Mesenteric fat pad (tissue), 1 donor: ENCODE data around the gene TXNRD1. TPM values are rescaled to one million over a fixed set of nuclear protein-coding genes. Genes with fewer than 3 reads are reported as not detected.
"Not testable (repeated sequence)": the region's sequence is repeated elsewhere in the genome, so short reads cannot be mapped to it uniquely, and the experiment has no call there.

Experiments
- DNase-seq: peaks from one replicate; pipeline ENCODE4 v3.0.0-alpha.2; 2020; ENCODE audit warnings: low spot score
- total RNA-seq: library from RNA; stranded (reverse); fragmentation: NEBNext Ultra II Directional; extraction: Animal tissue kit (Norgen Biotek cat#: 25700); gene quantifications from one replicate; pipeline ENCODE4 v1.2.1, GENCODE V29; 2021
- donor health status: DM: yes; HTN: yes; CAD: no.

Gene TXNRD1
- total RNA-seq, 1 donor from 2014 or later: 166 TPM

- DNase-seq: no peak
Observed at GRCh38 chr12:104319918-104320626, 104.5 kb downstream of the TXNRD1 start.

GRCh38 chr12:104320627-104321024, 105.0 kb downstream of the TXNRD1 start:
- no peak for DNase-seq

GRCh38 chr12:104321949-104322348, 106.4 kb downstream of the TXNRD1 start:
- no peak for DNase-seq

- DNase-seq: not testable (repeated sequence)
Observed at GRCh38 chr12:104322533-104322932, 107.0 kb downstream of the TXNRD1 start.

- no peak for DNase-seq
Observed at GRCh38 chr12:104323899-104324298, 108.3 kb downstream of the TXNRD1 start.

GRCh38 chr12:104328278-104328677, 112.7 kb downstream of the TXNRD1 start:
- DNase-seq: not testable (repeated sequence)

- DNase-seq: no peak
Observed at GRCh38 chr12:104328790-104329189, 113.2 kb downstream of the TXNRD1 start.

GRCh38 chr12:104329707-104330532, 114.3 kb downstream of the TXNRD1 start:
- no peak for DNase-seq

- no peak for DNase-seq
Observed at GRCh38 chr12:104331376-104331775, 115.8 kb downstream of the TXNRD1 start.

GRCh38 chr12:104332273-104332672, 116.7 kb downstream of the TXNRD1 start:
- DNase-seq: not testable (repeated sequence)

- DNase-seq: no peak
Observed at GRCh38 chr12:104333692-104334255, 118.2 kb downstream of the TXNRD1 start.

- no peak for DNase-seq
Observed at GRCh38 chr12:104334581-104334980, 119.0 kb downstream of the TXNRD1 start.

GRCh38 chr12:104336115-104336514, 120.5 kb downstream of the TXNRD1 start:
- DNase-seq: no peak

GRCh38 chr12:104337030-104337558, 121.5 kb downstream of the TXNRD1 start:
- no peak for DNase-seq

GRCh38 chr12:104339663-104340062, 124.1 kb downstream of the TXNRD1 start:
- no peak for DNase-seq

- no peak for DNase-seq
Observed at GRCh38 chr12:104340177-104340576, 124.6 kb downstream of the TXNRD1 start.

GRCh38 chr12:104340925-104341611, 125.5 kb downstream of the TXNRD1 start:
- DNase-seq: no peak

- DNase-seq: no peak
Observed at GRCh38 chr12:104342147-104342546, 126.6 kb downstream of the TXNRD1 start.

- DNase-seq: no peak
Observed at GRCh38 chr12:104342635-104343249, 127.2 kb downstream of the TXNRD1 start.

- DNase-seq: no peak
Observed at GRCh38 chr12:104344682-104345081, 129.1 kb downstream of the TXNRD1 start.
